Measurements from ENCODE around the gene BPHL.

DNA sequence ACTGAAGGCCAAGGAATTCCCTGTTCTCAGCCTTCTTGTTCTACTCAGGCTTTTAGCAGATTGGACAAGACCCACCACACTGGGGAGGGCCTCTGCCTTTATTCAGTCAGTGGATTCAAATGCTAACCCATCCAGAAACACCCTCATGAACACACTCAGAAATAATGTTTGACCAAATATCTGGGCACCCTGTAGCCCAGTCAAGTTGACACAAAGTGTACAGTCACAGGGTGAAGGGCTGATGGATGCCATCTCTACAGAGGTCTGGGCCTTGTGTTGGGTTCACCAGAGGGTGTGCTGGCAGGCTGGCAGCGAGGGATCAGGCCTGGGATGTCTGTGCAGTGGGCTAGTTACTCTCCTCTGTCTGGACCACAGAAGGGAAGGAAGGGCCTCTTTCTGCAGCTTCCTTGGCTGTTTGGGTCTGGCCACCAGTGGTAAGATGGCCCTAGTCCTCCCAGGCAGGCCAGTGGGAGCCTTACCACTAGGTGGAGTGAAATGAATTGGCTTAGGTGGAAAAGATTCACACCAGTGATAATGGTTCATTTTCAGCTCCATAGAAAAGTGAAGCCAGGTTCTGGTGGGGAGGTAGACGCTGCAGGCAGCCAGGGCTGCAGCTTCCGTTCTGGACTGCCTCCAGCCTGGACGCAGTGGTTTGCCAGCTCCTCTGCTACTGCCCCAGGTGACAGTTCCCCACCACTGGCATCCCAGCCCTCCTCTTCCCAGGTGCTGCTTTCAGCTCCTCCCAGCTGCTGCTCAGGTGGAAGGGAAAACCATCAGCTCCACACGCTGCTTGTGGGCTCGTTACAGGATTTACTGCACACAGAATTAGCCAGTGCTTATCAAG lies 29.6 kb downstream of the BPHL start:
- no peak for TF ChIP-seq POLR2AphosphoS5 (IDR thresholded peaks at IDR 0.05; ENCODE audit: low read depth, low read length)
- no peak for TF ChIP-seq POLR2A (IDR thresholded peaks at IDR 0.05; ENCODE audit: low read depth, low read length)
- no peak for TF ChIP-seq TAF1 (IDR thresholded peaks at IDR 0.05; ENCODE audit: low read depth, low read length)
- no peak for TF ChIP-seq POU2F2 (IDR thresholded peaks at IDR 0.05; ENCODE audit: low read depth, low read length)
- TF ChIP-seq SPI1 (IDR thresholded peaks at IDR 0.05; ENCODE audit: low read depth, low read length): no peak
